PFSK-1 (cell line): ENCODE measurements around the gene SLC19A3.

ENCODE experiments used
- FOXP2 ChIP-seq: optimal IDR thresholded peaks from 2 replicates; pipeline ENCODE3; 2011; ENCODE audit warnings: borderline replicate concordance, control low read depth, inconsistent platforms; ENCODE audit not compliant: insufficient read depth; ENCODE audit errors: extremely low read length, extremely low read depth
- POLR2AphosphoS5 ChIP-seq: IDR thresholded peaks from 2 replicates; pipeline ENCODE4 v1.6.1; 2012; ENCODE audit warnings: low read depth, mild to moderate bottlenecking, control low read depth, low read length, moderate library complexity
- SIN3A ChIP-seq: IDR thresholded peaks from 2 replicates; pipeline ENCODE4 v1.6.1; 2012; ENCODE audit warnings: mild to moderate bottlenecking, low read length, moderate library complexity, borderline replicate concordance; ENCODE audit not compliant: insufficient read depth
- TAF1 ChIP-seq: IDR thresholded peaks from 2 replicates; pipeline ENCODE4 v1.6.1; 2012; ENCODE audit warnings: low read length, control low read depth, borderline replicate concordance; ENCODE audit not compliant: insufficient read depth
- TF ChIP-seq, protein P1 (sequence below), 2 experiments: IDR thresholded peaks; 2 replicates each; pipeline versions ENCODE4 v1.6.1 to v1.8.0; 2011 to 2012; ENCODE audit warnings: low read depth in 2 of 2, low read length in 2 of 2, control low read depth in 1 of 2, inconsistent platforms in 1 of 2, mild to moderate bottlenecking in 1 of 2, moderate library complexity in 1 of 2; ENCODE audit not compliant: insufficient read depth in 1 of 2

SLC19A3 gene

DNA sequence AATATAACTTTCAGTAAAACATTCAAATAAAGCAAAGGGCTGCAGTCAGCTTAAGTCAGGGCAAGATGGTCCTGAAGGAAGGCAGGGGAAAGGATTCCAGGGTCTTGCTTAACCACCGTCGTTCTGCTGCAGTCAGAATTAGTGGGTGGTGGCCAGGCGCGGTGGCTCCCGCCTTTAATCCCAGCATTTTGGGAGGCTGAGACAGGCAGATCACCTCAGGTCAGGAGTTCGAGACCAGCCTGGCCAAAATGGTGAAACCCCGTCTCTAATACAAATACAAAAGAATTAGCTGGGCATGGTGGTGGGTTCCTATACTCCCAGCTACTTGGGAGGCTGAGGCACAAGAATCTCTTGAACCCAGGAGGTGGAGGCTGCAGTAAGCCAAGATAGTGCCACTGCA, 6.8 kb downstream of the SLC19A3 start:
- TF ChIP-seq, protein P1, sequence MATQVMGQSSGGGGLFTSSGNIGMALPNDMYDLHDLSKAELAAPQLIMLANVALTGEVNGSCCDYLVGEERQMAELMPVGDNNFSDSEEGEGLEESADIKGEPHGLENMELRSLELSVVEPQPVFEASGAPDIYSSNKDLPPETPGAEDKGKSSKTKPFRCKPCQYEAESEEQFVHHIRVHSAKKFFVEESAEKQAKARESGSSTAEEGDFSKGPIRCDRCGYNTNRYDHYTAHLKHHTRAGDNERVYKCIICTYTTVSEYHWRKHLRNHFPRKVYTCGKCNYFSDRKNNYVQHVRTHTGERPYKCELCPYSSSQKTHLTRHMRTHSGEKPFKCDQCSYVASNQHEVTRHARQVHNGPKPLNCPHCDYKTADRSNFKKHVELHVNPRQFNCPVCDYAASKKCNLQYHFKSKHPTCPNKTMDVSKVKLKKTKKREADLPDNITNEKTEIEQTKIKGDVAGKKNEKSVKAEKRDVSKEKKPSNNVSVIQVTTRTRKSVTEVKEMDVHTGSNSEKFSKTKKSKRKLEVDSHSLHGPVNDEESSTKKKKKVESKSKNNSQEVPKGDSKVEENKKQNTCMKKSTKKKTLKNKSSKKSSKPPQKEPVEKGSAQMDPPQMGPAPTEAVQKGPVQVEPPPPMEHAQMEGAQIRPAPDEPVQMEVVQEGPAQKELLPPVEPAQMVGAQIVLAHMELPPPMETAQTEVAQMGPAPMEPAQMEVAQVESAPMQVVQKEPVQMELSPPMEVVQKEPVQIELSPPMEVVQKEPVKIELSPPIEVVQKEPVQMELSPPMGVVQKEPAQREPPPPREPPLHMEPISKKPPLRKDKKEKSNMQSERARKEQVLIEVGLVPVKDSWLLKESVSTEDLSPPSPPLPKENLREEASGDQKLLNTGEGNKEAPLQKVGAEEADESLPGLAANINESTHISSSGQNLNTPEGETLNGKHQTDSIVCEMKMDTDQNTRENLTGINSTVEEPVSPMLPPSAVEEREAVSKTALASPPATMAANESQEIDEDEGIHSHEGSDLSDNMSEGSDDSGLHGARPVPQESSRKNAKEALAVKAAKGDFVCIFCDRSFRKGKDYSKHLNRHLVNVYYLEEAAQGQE (IDR thresholded peaks at IDR 0.05; ENCODE audit: insufficient read depth in 1 of 2, low read depth in 2 of 2, low read length in 2 of 2): no peak
- TF ChIP-seq TAF1: no peak
- no peak for TF ChIP-seq POLR2AphosphoS5
- no peak for TF ChIP-seq FOXP2
- no peak for TF ChIP-seq SIN3A

DNA sequence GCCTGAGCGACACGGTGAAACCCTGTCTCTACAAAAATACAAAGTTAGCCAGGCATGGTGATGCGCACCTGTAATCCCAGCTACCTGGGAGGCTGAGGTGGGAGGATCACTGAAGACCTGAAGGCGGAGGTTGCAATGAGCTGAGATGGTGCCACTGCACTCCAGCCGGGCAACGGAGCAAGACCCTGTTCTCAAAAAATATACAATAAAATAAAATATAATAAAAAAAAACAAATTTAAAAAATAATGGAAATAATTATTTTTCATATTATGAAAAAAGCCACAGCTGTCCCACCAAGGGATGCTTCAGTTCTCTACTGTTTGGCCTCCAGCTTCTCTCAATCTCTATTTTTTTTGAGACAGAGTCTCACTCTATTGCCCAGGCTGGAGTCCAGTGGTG, 10.4 kb downstream of the SLC19A3 start:
- TF ChIP-seq POLR2AphosphoS5 (no peak), FOXP2 (no peak), TAF1 (no peak), SIN3A (no peak)
- TF ChIP-seq, protein P1 (IDR thresholded peaks at IDR 0.05; ENCODE audit: insufficient read depth in 1 of 2, low read depth in 2 of 2, low read length in 2 of 2): no peak

DNA sequence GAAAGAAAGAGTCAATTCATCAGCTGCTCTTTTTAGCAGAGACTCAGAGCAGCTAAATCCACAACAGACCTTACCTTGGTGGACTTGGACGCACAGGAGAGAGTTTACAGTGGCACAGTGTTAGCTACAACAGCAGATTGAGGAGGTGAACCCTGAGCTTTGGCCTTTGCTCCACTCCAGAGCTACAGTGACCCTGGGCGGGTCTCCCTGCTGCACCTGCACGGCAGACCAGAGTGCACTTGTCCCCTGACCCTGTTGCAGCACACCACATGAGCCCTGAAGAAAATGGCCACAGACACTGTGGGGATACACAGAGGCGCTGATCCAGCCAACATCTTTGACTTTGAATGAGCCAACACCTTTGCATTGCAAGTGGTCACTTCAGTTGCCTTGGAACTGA, 11.0 kb downstream of the SLC19A3 start:
- no peak for TF ChIP-seq TAF1
- TF ChIP-seq POLR2AphosphoS5: no peak
- TF ChIP-seq, protein P1 (IDR thresholded peaks at IDR 0.05; ENCODE audit: insufficient read depth in 1 of 2, low read depth in 2 of 2, low read length in 2 of 2): no peak
- no peak for TF ChIP-seq SIN3A
- TF ChIP-seq FOXP2: no peak

DNA sequence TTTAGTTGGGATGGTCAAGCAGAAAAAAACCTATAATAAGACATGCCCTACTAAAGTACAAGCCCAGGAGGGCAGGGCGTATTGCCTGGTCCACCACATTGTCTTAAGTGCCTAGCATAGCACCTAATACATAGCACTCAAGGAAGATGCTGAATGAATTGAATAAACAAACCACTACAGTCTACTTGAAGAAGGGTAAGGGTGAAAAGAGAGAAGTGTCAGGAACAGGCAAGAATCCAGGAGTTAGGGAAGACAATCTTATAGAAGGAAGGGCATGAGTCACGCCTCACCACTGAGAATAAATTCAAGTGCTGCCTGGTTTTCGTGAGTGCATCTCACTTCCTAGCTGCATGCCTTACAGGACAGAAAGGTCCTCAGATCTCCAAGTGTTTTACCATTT, 13.9 kb downstream of the SLC19A3 start:
- no peak for TF ChIP-seq SIN3A
- TF ChIP-seq FOXP2: no peak

DNA sequence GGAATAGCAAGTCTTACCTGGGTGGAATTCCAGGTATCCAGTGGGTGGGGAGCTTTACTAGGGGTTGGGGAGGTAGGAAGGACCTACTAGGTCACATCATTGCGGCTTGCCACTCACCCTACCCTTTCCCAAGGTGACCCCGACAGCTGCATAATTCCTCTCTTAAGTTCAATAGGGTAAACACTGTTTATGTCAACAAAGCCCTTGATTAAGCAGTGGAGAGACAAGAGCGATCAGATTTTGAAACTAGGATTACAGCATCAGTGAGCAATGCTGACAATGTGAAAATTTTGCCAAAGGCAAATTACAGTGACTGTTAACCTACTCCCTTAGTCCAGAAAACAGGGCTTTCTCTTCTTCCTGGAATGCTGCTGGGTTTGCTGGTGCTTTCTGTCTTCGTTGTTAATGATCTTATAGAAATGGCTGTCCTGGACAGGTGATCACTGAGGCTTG, 14.5 kb downstream of the SLC19A3 start:
- TF ChIP-seq POLR2AphosphoS5: no peak
- TF ChIP-seq, protein P1 (IDR thresholded peaks at IDR 0.05; ENCODE audit: insufficient read depth in 1 of 2, low read depth in 2 of 2, low read length in 2 of 2): no peak
- no peak for TF ChIP-seq TAF1
- no peak for TF ChIP-seq SIN3A
- no peak for TF ChIP-seq FOXP2
